A549 (cell line): Measurements from ENCODE around the gene VSNL1. TPM values are rescaled to one million over a fixed set of nuclear protein-coding genes. Genes with fewer than 3 reads are reported as not detected.

Experiments used
- ATAC-seq, 2 experiments: fragments of 200-7000 bp in 1 of 2; fragments of >200 bp in 1 of 2; cut with Nextera tagmentation in 1 of 2; cut with Tn5 transposase in 1 of 2; 3 replicates each; pipeline versions ENCODE4 v1.8.0 to v1.9.1; 2018 to 2020; ENCODE audit warnings: mild to moderate bottlenecking in 1 of 2, moderate library complexity in 1 of 2
- CTCF ChIA-PET: fragments of 300-600 bp; sonication (Branson Sonifier 250); formaldehyde crosslinking; extraction: SDS; loops from one replicate; lab custom pipeline; 2021; ENCODE audit warnings: antibody characterized with exemption, inconsistent platforms; lab: Yijun Ruan, JAX
- POLR2A ChIA-PET: fragments of 350-600 bp; formaldehyde crosslinking; extraction: SDS; loops from one replicate; lab custom pipeline; 2021; ENCODE audit warnings: antibody characterized with exemption, inconsistent platforms; lab: Yijun Ruan, JAX
- DNase-seq, 2 experiments: peaks; one replicate each; pipeline versions ENCODE4 v3.0.0 to v3.0.0-alpha.2; 2011 to 2016; ENCODE audit warnings: low read depth in 1 of 2, low spot score in 1 of 2
- FAIRE-seq: peaks from 2 replicates; lab custom pipeline; 2011; peaks lifted over from hg19 to GRCh38; lab: Jason Lieb, UNC
- H3K27ac ChIP-seq, 2 experiments: fragments of >200 bp; sonication (Bioruptor Twin); formaldehyde crosslinking; 3 replicates each; pipeline ENCODE4 v1.5.1; 2016 to 2017
- H3K4me1 ChIP-seq: fragments of >200 bp; sonication (Bioruptor Twin); formaldehyde crosslinking; 3 replicates; pipeline ENCODE4 v1.6.1; 2016
- H3K4me2 ChIP-seq: fragments of >200 bp; sonication (Bioruptor Twin); formaldehyde crosslinking; 3 replicates; pipeline ENCODE4 v1.6.1; 2016
- H3K4me3 ChIP-seq: fragments of >200 bp; sonication (Bioruptor Twin); formaldehyde crosslinking; 3 replicates; pipeline ENCODE4 v1.5.1; 2016
- H3K9me3 ChIP-seq: fragments of >200 bp; sonication (Bioruptor Twin); formaldehyde crosslinking; 3 replicates; pipeline ENCODE4 v1.6.1; 2016
- BHLHE40 ChIP-seq: IDR thresholded peaks from 2 replicates; pipeline ENCODE4 v1.6.1; 2012; ENCODE audit warnings: low read depth, low read length, inconsistent platforms
- CBX8 ChIP-seq: fragments of 200-600 bp; sonication (generic); IDR thresholded peaks from 2 replicates; pipeline ENCODE4 v1.6.1; 2016
- EHMT2 ChIP-seq: fragments of 200-600 bp; sonication (generic); IDR thresholded peaks from 2 replicates; pipeline ENCODE4 v1.6.1; 2016; ENCODE audit warnings: antibody characterized with exemption, low read depth, mild to moderate bottlenecking, moderate library complexity
- EP300 ChIP-seq, 2 experiments: fragments of >200 bp; sonication (Bioruptor Twin); formaldehyde crosslinking; IDR thresholded peaks; 2 replicates in 1 of 2; 3 replicates in 1 of 2; pipeline ENCODE4 v1.6.1; 2016 to 2017
- ESRRA ChIP-seq: fragments of 150-350 bp; IDR thresholded peaks from 2 replicates; pipeline ENCODE4 v1.6.1; 2014; ENCODE audit warnings: mild to moderate bottlenecking, low read length, borderline replicate concordance
- FOSL2 ChIP-seq, 2 experiments: fragments of 450-650 bp in 1 of 2; fragments of >200 bp in 1 of 2; sonication (Bioruptor Twin) in 1 of 2; formaldehyde crosslinking; IDR thresholded peaks; 2 replicates each; pipeline versions ENCODE4 v1.5.0 to v1.6.1; 2016 to 2020; ENCODE audit warnings: mild to moderate bottlenecking in 1 of 2, moderate library complexity in 1 of 2
- GATA3 ChIP-seq: IDR thresholded peaks from 2 replicates; pipeline ENCODE4 v1.6.1; 2012; ENCODE audit warnings: borderline replicate concordance
- HEYL ChIP-seq: fragments of 250-450 bp; sonication (Bioruptor Pico); IDR thresholded peaks from 2 replicates; pipeline ENCODE4 v1.8.0; 2021; ENCODE audit warnings: mild to moderate bottlenecking, moderate library complexity
- HOXB13 ChIP-seq: fragments of 250-450 bp; sonication (Bioruptor Pico); IDR thresholded peaks from 2 replicates; pipeline ENCODE4 v1.5.0; 2020; ENCODE audit warnings: low read depth, mild to moderate bottlenecking, moderate library complexity
- HOXB5 ChIP-seq: fragments of 250-450 bp; sonication (Bioruptor Pico); IDR thresholded peaks from 2 replicates; pipeline ENCODE4 v1.5.0; 2020; ENCODE audit warnings: mild to moderate bottlenecking, moderate library complexity
- KDM5A ChIP-seq: fragments of 200-600 bp; sonication (generic); IDR thresholded peaks from 2 replicates; pipeline ENCODE4 v1.6.1; 2016; ENCODE audit warnings: antibody characterized with exemption, mild to moderate bottlenecking
- MAZ ChIP-seq: fragments of 150-350 bp; IDR thresholded peaks from 2 replicates; pipeline ENCODE4 v1.6.1; 2014; ENCODE audit warnings: antibody characterized with exemption, low read depth, low read length, borderline replicate concordance
- NFE2L2 ChIP-seq: fragments of 150-350 bp; conservative IDR thresholded peaks from 2 replicates; pipeline ENCODE4 v1.6.1; 2014; ENCODE audit warnings: low read length
- NPAS2 ChIP-seq: fragments of 250-450 bp; sonication (Bioruptor Pico); IDR thresholded peaks from 2 replicates; pipeline ENCODE4 v1.8.0; 2022; ENCODE audit warnings: mild to moderate bottlenecking, moderate library complexity, borderline replicate concordance
- NR3C1 ChIP-seq: fragments of >200 bp; sonication (Bioruptor Twin); formaldehyde crosslinking; IDR thresholded peaks from 3 replicates; pipeline ENCODE4 v1.6.1; 2017
- PHF8 ChIP-seq: fragments of 200-600 bp; sonication (generic); IDR thresholded peaks from 2 replicates; pipeline ENCODE4 v1.6.1; 2016; ENCODE audit warnings: low read depth, mild to moderate bottlenecking, antibody characterized with exemption, moderate library complexity, borderline replicate concordance
- POLR2A ChIP-seq: IDR thresholded peaks from 2 replicates; pipeline ENCODE4 v1.6.1; 2012; ENCODE audit warnings: mild to moderate bottlenecking, low read length
- POLR2AphosphoS2 ChIP-seq: conservative IDR thresholded peaks from 2 replicates; pipeline ENCODE4 v1.6.1; 2012; ENCODE audit warnings: low read length, improper control_type of control experiment, inconsistent platforms
- RAD21 ChIP-seq, 2 experiments: fragments of >200 bp in 1 of 2; sonication (Bioruptor Twin) in 1 of 2; formaldehyde crosslinking in 1 of 2; IDR thresholded peaks in 1 of 2; conservative IDR thresholded peaks in 1 of 2; 2 replicates in 1 of 2; 3 replicates in 1 of 2; pipeline ENCODE4 v1.6.1; 2012 to 2018; ENCODE audit warnings: inconsistent platforms in 1 of 2
- RCOR1 ChIP-seq: fragments of 150-350 bp; IDR thresholded peaks from 2 replicates; pipeline ENCODE4 v1.6.1; 2014; ENCODE audit warnings: antibody characterized with exemption, low read length, low read depth
- REST ChIP-seq: fragments of 200-600 bp; sonication (generic); IDR thresholded peaks from 2 replicates; pipeline ENCODE4 v1.6.1; 2016; ENCODE audit warnings: antibody characterized with exemption, mild to moderate bottlenecking, moderate library complexity
- RFX5 ChIP-seq: fragments of 450-650 bp; IDR thresholded peaks from 2 replicates; pipeline ENCODE4 v1.7.1; 2014; ENCODE audit warnings: antibody characterized with exemption, mild to moderate bottlenecking, moderate library complexity
- SMC3 ChIP-seq: fragments of >200 bp; sonication (Bioruptor Twin); formaldehyde crosslinking; IDR thresholded peaks from 3 replicates; pipeline ENCODE4 v1.6.1; 2018; ENCODE audit warnings: inconsistent platforms
- ZC3H11A ChIP-seq: fragments of 450-650 bp; IDR thresholded peaks from 2 replicates; pipeline ENCODE4 v1.6.1; 2014; ENCODE audit warnings: antibody characterized with exemption, mild to moderate bottlenecking
- ZFP36 ChIP-seq: fragments of 450-650 bp; IDR thresholded peaks from 2 replicates; pipeline ENCODE4 v1.6.1; 2014; ENCODE audit warnings: borderline replicate concordance; ENCODE audit not compliant: partially characterized antibody
- WGBS: methylation state at CpG from one replicate; pipeline ENCODE4 v1.1.6; 2017; ENCODE audit errors: missing lambda C conversion rate; 5-methylcytosine and 5-hydroxymethylcytosine counted together
- polyA plus RNA-seq, 4 experiments: library from polyadenylated mRNA; depleted of rRNA in 3 of 4; stranded (reverse); fragments of >200 nt; fragmentation: RNase III in 1 of 4; extraction: RNeasy Plus Mini Kit Qiagen cat#74134 plus additional on column Dnase treatment in 1 of 4; gene quantifications; 2 replicates in 3 of 4; 3 replicates in 1 of 4; pipeline ENCODE4 v1.2.3, GENCODE V29; 2011 to 2017
- TF ChIP-seq, protein P1 (sequence below): IDR thresholded peaks from 2 replicates; pipeline ENCODE4 v1.6.1; 2012
- TF ChIP-seq, protein P2 (sequence below): IDR thresholded peaks from 2 replicates; pipeline ENCODE4 v1.6.1; 2012; ENCODE audit warnings: low read depth, borderline replicate concordance
- TF ChIP-seq, protein P3 (sequence below): fragments of >200 bp; sonication (Bioruptor Twin); formaldehyde crosslinking; IDR thresholded peaks from 2 replicates; pipeline ENCODE4 v1.6.1; 2016
- TF ChIP-seq, protein P4 (sequence below): fragments of 150-350 bp; IDR thresholded peaks from 2 replicates; pipeline ENCODE4 v1.6.1; 2014; ENCODE audit warnings: low read depth, mild to moderate bottlenecking, low read length
- TF ChIP-seq, protein P5 (sequence below): fragments of >200 bp; sonication (Bioruptor Twin); formaldehyde crosslinking; IDR thresholded peaks from 3 replicates; pipeline ENCODE4 v1.5.1; 2016
- TF ChIP-seq, protein P6 (sequence below): IDR thresholded peaks from 2 replicates; pipeline ENCODE4 v1.6.1; 2012
- TF ChIP-seq, protein P7 (sequence below): fragments of 450-650 bp; IDR thresholded peaks from 2 replicates; pipeline ENCODE4 v1.6.1; 2014; ENCODE audit warnings: antibody characterized with exemption

Gene VSNL1
- polyA plus RNA-seq, 2 of the 4 experiments (the other 2 are of a cell fraction) = not detected

GRCh38 chr2:17643031-17643615 lies 102.6 kb downstream of the VSNL1 start:
- FAIRE-seq = no peak
- no peak for TF ChIP-seq RAD21 (conservative IDR thresholded peaks at IDR 0.05 in 1 of 2, IDR thresholded peaks at IDR 0.05 in 1 of 2)
- TF ChIP-seq, protein P1, sequence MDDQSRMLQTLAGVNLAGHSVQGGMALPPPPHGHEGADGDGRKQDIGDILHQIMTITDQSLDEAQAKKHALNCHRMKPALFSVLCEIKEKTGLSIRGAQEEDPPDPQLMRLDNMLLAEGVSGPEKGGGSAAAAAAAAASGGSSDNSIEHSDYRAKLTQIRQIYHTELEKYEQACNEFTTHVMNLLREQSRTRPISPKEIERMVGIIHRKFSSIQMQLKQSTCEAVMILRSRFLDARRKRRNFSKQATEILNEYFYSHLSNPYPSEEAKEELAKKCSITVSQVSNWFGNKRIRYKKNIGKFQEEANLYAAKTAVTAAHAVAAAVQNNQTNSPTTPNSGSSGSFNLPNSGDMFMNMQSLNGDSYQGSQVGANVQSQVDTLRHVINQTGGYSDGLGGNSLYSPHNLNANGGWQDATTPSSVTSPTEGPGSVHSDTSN = no peak
- TF ChIP-seq REST = no peak
- 0 out of 2 replicates have a peak, but pooled peaks have one; percentile 11 for TF ChIP-seq NFE2L2
- TF ChIP-seq NR3C1 = no peak
- TF ChIP-seq ESRRA = no peak
- no peak for TF ChIP-seq EHMT2
- no peak for TF ChIP-seq HEYL (CRISPR knock-in tag)
- TF ChIP-seq CBX8 = no peak
- TF ChIP-seq, protein P2, sequence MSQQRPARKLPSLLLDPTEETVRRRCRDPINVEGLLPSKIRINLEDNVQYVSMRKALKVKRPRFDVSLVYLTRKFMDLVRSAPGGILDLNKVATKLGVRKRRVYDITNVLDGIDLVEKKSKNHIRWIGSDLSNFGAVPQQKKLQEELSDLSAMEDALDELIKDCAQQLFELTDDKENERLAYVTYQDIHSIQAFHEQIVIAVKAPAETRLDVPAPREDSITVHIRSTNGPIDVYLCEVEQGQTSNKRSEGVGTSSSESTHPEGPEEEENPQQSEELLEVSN = peak; percentile 64; the same call in 1 of the 2 replicates
- TF ChIP-seq, protein P3, sequence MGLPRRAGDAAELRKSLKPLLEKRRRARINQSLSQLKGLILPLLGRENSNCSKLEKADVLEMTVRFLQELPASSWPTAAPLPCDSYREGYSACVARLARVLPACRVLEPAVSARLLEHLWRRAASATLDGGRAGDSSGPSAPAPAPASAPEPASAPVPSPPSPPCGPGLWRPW = no peak
- TF ChIP-seq, protein P4, sequence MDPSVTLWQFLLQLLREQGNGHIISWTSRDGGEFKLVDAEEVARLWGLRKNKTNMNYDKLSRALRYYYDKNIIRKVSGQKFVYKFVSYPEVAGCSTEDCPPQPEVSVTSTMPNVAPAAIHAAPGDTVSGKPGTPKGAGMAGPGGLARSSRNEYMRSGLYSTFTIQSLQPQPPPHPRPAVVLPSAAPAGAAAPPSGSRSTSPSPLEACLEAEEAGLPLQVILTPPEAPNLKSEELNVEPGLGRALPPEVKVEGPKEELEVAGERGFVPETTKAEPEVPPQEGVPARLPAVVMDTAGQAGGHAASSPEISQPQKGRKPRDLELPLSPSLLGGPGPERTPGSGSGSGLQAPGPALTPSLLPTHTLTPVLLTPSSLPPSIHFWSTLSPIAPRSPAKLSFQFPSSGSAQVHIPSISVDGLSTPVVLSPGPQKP = no peak
- no peak for TF ChIP-seq ZC3H11A
- no peak for TF ChIP-seq KDM5A
- TF ChIP-seq BHLHE40 = no peak
- TF ChIP-seq RFX5 = no peak
- no peak for TF ChIP-seq RCOR1
- no peak for TF ChIP-seq ZFP36
- TF ChIP-seq POLR2A = no peak
- no peak for TF ChIP-seq PHF8
- TF ChIP-seq, protein P5, sequence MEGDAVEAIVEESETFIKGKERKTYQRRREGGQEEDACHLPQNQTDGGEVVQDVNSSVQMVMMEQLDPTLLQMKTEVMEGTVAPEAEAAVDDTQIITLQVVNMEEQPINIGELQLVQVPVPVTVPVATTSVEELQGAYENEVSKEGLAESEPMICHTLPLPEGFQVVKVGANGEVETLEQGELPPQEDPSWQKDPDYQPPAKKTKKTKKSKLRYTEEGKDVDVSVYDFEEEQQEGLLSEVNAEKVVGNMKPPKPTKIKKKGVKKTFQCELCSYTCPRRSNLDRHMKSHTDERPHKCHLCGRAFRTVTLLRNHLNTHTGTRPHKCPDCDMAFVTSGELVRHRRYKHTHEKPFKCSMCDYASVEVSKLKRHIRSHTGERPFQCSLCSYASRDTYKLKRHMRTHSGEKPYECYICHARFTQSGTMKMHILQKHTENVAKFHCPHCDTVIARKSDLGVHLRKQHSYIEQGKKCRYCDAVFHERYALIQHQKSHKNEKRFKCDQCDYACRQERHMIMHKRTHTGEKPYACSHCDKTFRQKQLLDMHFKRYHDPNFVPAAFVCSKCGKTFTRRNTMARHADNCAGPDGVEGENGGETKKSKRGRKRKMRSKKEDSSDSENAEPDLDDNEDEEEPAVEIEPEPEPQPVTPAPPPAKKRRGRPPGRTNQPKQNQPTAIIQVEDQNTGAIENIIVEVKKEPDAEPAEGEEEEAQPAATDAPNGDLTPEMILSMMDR = no peak
- TF ChIP-seq FOSL2 (IDR thresholded peaks at IDR 0.05) = peak; percentile 90
- peak; percentile 88 for TF ChIP-seq FOSL2 (CRISPR knock-in tag; IDR thresholded peaks at IDR 0.05)
- TF ChIP-seq MAZ = no peak
- TF ChIP-seq POLR2AphosphoS2 = no peak
- TF ChIP-seq EP300 (IDR thresholded peaks at IDR 0.05) = no peak
- no peak for TF ChIP-seq SMC3
- no peak for TF ChIP-seq HOXB13 (CRISPR knock-in tag)
- TF ChIP-seq GATA3 = no peak
- TF ChIP-seq NPAS2 (CRISPR knock-in tag) = no peak
- TF ChIP-seq, protein P6, sequence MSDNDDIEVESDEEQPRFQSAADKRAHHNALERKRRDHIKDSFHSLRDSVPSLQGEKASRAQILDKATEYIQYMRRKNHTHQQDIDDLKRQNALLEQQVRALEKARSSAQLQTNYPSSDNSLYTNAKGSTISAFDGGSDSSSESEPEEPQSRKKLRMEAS = peak; percentile 85
- TF ChIP-seq, protein P7, sequence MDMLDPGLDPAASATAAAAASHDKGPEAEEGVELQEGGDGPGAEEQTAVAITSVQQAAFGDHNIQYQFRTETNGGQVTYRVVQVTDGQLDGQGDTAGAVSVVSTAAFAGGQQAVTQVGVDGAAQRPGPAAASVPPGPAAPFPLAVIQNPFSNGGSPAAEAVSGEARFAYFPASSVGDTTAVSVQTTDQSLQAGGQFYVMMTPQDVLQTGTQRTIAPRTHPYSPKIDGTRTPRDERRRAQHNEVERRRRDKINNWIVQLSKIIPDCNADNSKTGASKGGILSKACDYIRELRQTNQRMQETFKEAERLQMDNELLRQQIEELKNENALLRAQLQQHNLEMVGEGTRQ = no peak
- no peak for TF ChIP-seq HOXB5 (CRISPR knock-in tag)

More at GRCh38 chr2:17643031-17643615, 102.6 kb downstream of the VSNL1 start:
- ATAC-seq (peak; percentile 92 to 93), DNase-seq (peak; percentile 78 to 82)
- no peaks in the 10 kb centered on the region for H3K9me3 ChIP-seq
- peak overlapping the region; percentile 53 for H3K4me2 ChIP-seq
- CTCF ChIA-PET = interaction anchor here (1.3 to 10.6 kb wide), 6 partner anchors 8 to 865 kb away, joined by 3 to 88 read pairs (median 30); no protein-coding TSS in a partner anchor
- H3K4me3 ChIP-seq = no peak overlapping the region
- H3K27ac ChIP-seq = peak overlapping the region; percentile 60 to 80
- 13% methylated on average over 6 of the region's 6 CpGs for WGBS
- peaks cover 30% of the 10 kb centered on the region for H3K4me1 ChIP-seq
- POLR2A ChIA-PET = no interaction called here
